Lower leg skin (tissue), 3 donors: ENCODE data around the gene A1CF.

Experiments used
- CTCF ChIP-seq, 3 donors: fragments of 450-650 bp; IDR thresholded peaks; one replicate each; pipeline ENCODE4 v1.5.1; 2016; ENCODE audit warnings: antibody characterized with exemption in 3 of 3, mild to moderate bottlenecking in 3 of 3, moderate library complexity in 2 of 3
- POLR2A ChIP-seq, 2 donors: fragments of 450-650 bp; IDR thresholded peaks; one replicate each; pipeline ENCODE4 v1.6.1; 2016 to 2017; ENCODE audit warnings: antibody characterized with exemption in 2 of 2, mild to moderate bottlenecking in 1 of 2, moderate library complexity in 1 of 2

- no peak for TF ChIP-seq CTCF (IDR thresholded peaks at IDR 0.05)
- no peak for TF ChIP-seq POLR2A (IDR thresholded peaks at IDR 0.05)
Observed at GRCh38 chr10:50917486-50917885, 32.1 kb upstream of the A1CF start.
